HG02938 (cell line): Measurements from ENCODE around the gene UROC1.

Source experiments
- ATAC-seq: cut with Tn5 transposase; IDR thresholded peaks from one replicate; pipeline ENCODE4 v1.9.1; 2021; ENCODE audit warnings: mild to moderate bottlenecking, moderate library complexity; ENCODE audit not compliant: unreplicated experiment

UROC1 gene

GRCh38 chr3:126481808-126482502, 35.6 kb downstream of the UROC1 start:
- no peak for ATAC-seq

DNA sequence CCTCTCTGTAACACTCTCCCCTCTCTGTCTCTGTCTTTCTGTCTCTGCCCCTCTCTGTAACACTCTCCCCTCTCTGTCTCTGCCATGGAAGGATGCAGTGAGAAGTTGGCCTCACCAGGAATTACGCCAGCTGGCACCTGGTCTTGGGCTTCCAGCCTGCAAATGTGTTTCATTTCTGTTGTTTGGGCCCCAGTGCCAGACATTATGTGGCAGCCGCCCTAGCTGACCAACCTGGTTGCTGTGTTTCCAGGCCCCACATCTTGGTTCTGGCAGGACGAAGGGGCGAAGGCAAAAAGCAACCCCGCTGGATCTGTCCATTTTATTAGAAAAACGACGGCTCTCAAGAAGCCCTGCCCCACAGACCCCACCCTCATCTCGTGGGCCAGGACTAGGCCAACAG, 36.7 kb downstream of the UROC1 start:
- ATAC-seq, result no peak

DNA sequence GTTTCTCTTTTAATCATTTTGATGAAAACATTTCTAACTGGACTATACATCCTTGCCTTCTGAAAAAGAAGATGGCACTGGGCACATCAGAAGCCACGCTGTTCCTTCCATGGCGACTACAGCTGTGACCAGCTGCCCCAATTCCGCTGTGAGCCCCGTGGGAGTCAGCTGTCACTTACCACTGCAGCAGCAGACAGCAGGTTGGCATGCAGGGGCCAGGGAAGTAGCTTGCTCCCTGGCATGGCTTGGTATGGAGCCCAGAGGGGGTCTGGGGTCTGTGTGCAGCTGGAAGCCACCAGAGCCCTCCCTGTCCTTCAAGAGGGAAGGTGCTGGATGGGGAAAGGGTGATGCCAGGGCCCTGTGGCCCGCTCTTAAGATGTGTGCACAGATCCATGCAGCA, 37.4 kb downstream of the UROC1 start:
- no peak for ATAC-seq

GRCh38 chr3:126479642-126480041, 37.9 kb downstream of the UROC1 start:
- no peak for ATAC-seq

DNA sequence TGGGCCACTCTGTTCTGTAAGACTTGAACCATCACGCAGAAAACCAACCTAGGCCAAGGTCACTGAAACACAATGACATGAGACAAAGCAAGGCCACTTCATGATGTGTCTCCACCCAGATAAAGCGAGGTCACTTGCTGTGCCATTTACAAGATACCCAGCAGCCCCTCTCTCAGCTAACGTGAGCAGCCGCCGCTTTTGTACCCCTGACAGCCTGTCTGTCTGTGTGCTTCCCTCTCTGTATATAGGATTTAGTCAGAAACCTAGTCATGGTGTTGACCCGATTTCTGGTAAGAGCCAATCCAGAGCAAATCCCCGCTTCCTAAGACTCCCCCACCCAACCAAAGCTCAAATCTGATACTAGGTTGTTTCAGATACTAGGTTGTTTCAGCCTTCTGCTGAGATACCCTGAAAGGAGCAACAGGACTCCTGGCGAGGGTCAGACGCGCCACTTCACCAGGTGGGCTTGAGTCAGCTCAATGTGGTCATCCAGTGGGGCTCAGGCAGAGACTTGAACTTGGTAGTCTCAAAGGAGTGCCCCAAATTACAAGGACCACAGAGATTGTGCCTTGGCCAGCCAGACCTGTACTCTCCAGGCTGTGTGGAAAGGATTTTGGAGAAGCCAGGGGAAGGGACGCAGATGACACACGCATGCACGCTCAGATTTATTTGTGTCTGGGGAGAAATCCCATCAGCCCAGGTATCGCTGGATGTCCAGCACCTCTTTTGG, 38.8 kb downstream of the UROC1 start:
- ATAC-seq, result no peak

DNA sequence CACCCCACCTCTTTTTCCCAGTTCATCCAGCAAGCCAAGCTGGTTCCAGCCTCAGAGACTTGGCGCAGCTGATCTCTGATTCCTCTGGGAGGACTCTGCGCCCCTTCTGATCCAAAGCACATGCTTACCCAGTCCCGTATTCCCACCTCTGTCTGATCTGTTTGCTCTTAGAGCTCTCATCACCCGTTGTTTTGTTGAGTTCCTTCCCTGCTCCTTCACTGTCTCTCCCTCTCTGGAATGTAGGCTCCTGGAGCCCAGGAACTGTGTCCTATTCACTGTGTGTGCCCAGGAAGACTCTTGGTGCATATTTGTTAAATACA, 40.6 kb downstream of the UROC1 start:
- ATAC-seq, result no peak

- peak; percentile 30 for ATAC-seq
These were observed 41.2 kb downstream of the UROC1 start for GRCh38 chr3:126476166-126477060.

DNA sequence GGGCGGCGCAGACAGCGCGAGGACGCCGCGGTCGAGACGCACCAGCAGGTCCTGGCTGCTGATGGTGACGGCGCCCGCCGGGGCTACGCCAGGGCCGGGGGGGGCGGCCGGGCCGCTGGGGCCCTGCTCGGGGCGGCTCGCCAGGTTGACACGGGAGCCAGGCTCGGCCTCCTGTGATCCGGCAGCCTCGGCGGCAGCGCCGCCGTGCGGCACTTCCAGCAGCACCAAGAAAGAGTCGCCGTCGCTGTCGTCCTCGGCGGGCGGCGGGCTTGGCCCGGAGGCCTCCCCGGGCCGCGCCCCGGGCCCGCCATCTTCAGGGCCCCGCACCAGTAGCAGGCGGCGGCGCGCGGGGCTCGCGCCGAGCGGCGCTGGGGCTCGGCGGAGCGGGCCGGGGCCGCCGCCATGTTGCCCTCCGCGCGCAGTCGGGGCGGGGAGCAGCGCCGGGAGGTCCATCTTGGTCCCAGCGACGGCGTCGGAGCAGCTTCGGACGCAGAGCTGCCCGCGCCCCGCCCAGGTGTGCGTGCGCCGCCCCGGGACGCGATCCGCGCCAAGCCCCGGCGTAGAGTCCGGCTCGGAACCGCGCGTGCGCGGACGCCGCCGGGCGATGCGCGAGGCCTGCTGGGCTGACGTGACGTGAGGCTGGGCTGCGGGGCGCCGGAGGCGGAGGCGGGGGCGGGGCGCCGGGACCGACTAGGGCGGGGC, 42.0 kb downstream of the UROC1 start, which contains the start of gene ZXDC:
ZXDC (minus strand) TSS at position 479 of the 702 bp plus-strand sequence; CDS start at position 453, 26 bp downstream.
- peak; percentile 68 for ATAC-seq

DNA sequence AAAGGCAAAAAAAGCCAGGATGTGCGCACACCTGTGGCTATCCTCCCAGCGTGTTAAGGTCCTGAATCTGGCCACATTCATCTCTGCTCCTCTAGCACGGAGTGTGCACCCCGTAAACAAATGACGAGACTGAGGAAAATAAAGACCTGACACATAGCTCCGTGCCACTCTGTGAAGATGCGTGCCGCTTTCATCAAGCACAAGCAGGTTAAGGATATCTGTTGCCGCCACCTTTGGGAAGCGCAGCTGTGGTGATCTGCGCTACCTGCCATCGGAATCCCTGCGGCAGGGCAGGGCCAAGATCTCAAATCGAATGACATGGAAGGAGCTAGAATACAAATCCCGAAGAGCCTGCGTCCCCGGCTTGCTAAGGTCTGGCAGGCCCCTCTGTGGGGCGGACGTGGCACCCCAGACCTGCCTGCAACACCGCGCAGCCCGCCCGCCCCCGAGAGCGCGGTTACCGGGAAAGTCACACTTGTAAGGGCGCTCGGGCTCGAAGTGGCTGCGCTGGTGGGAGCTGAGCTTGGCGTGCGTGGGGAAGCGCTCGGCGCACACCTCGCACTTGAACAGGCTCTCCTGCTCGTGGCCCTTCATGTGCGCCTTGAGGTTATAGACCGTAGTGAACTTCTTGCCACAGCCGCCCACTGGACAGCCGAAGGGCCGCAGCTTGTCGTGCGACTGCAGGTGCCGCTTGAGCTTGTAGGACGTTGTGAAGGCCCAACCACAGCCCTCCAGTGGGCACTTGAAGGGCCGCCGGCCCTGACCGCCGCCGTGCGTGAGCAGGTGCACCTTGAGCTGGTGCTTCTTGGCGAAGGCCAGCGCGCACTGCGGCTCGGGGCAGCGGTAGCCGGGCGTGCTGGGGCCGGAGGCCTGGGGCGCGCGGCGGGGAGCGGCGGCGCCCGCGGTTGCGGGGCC, 42.8 kb downstream of the UROC1 start:
- ATAC-seq, result peak; percentile 36

GRCh38 chr3:126473292-126474168, 44.0 kb downstream of the UROC1 start:
- ATAC-seq, result no peak

GRCh38 chr3:126472277-126473006, 45.1 kb downstream of the UROC1 start:
- no peak for ATAC-seq

DNA sequence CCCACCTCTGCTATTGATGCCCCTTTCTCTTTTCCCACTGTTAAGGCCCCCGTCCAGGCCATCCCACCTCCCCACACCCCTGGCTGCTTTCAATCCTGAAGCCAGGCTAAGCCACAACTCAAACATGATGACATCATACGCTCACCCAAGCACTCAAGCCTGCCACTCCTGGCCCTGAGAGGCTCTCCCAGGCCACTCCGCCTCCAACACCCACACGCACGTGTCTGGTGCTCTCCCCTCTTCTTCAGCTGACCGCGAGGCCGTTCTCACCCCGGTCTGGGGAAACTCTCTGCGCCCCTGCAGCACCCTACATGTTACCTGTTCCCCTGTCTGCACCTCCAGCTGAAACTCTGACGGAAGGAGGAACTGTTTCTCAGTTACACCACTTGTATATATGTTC, 48.1 kb downstream of the UROC1 start:
- no peak for ATAC-seq

DNA sequence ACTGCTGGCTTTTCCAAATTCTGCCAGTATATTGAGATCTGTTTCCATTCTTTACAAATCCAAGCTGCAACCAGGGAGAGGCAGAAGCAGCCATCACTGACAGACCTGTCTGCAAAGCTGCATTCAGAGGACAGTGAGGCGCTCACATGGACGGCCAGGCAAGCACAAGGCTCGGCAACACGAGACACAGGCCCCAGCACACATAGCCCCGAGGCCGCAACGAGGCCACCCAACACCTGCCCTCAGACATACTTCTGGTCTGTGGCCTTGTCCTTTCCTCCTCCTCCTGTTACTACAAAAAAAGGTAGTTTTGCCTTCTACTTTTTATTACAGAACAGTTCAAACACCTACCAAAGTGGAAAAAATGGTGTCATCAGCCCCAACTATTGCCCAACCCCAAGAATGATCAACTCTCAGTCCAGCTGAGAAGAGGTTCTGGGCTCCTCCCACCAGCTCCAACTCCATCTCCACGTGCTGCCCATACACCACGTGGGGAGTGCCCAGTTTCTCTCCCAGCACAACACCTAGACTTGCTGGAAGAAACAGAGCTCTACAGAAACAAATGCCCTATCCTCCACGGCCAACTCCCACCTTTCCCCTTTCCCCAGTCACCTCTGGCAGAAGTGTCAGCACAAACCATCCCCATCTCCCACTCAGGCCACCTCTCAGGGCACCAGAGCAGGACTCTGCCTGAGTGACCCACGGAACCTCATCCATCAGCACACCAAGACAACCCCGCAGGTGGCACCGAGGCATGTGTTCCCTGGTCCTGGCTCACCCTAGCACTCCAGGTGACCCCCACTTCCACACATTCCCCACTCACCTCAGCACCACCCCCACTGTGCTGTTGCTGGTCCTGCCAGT, 49.3 kb downstream of the UROC1 start:
- ATAC-seq, result no peak

DNA sequence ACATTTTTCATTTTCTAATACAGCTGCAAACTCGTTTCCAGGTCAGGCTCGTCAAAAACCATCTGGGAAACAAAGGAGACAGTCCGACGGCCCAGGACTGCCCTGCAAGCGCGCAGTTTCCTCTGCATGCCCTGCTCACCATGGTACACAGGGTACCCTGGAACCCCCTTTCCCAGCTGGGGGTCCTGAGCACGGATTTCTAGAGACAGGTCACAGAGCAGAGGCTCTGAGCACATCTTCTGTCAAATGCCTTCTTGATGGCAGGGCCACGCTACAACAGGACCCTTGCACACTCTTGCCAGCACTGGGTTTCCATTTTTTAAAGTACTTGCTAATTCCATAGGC, 50.0 kb downstream of the UROC1 start:
- ATAC-seq, result no peak

DNA sequence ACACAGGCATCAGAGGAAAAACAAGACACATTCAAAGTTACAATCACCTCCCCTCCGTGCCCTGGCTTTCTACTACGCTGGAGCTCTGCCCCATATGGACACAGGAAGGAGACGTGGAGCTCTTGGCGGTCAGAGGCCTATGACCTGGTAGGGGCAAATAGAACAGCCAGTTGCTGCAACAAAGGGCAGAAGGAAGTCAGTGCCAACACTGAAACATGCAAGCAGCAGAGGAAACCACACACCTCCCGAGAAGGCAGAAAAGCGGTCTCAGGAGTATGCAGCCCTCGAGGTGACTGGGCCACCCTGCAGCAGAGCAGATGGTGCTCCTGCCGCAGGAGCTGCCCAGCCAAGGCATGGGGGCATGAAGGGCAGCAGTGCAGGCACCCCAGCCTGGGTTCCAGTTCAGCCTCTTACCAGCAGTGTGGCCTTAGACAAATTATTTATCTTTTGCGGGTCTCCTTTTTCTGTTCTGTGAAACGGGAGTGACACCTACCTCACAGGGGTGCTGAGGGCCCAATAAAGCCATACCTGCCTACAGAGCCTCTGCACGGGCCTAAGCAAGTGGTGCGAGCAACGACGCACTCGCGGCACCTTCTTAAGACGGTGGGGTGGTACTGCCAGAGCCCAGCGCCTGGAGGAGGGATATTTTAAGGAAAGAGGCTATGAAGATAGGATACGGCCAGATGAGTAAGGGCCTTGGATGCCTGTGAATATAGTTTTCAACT, 50.5 kb downstream of the UROC1 start:
- no peak for ATAC-seq

DNA sequence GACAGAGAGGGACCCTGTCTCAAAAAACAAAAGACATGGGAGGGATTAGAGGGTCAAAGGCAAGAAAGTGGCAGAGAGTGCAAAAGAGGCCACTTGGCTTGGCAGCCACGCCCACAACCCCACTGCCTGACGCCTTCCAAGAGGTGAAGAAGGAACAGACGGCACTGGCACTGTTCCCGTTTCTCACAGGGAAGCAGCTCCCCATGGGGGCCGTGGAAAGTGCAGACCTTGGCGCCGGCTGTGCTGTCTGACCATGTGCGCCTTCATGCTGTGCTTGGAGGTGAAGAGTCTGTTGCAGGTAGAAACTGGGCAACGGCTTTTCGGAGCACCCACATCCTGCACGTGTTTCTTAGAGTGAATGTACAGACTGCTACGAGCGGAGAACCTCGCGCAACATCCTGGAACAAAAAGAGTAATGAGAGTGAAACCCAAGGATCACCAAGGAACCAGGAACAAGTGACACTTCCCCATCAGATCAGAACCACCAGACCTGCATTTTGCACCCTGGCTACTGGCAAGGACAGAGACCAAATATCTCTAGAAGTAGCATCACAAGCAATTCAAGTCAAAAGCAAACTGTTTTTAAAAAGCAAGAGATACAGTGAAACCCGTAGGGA, 51.5 kb downstream of the UROC1 start:
- ATAC-seq, result no peak
